Stimulated activated CD8-positive, alpha-beta memory T cell treated with anti-CD3 and anti-CD28 coated beads, Interleukin-7, amount 100 ng/mL, for 1 hour (primary cell): Measurements from ENCODE around the gene ADAMTSL5.
"Not testable (repeated sequence)": the region's sequence is repeated elsewhere in the genome, so short reads cannot be mapped to it uniquely, and the experiment has no call there.

Experiments used
- DNase-seq, 2 donors: peaks; one replicate each; pipeline ENCODE4 v3.0.0-alpha.2; 2020; ENCODE audit warnings: low read depth in 2 of 2

The ADAMTSL5 gene

GRCh38 chr19:1529430-1529816 lies 16.6 kb upstream of the ADAMTSL5 start:
- DNase-seq, result no peak

GRCh38 chr19:1528596-1529429 lies 16.0 kb upstream of the ADAMTSL5 start:
- no peak for DNase-seq

GRCh38 chr19:1527650-1528309 lies 15.0 kb upstream of the ADAMTSL5 start:
- DNase-seq, result no peak

- DNase-seq, result no peak
Observed at GRCh38 chr19:1526979-1527649, 14.3 kb upstream of the ADAMTSL5 start.

GRCh38 chr19:1526066-1526778 lies 13.4 kb upstream of the ADAMTSL5 start:
- no peak for DNase-seq

- DNase-seq, result no peak
Observed at GRCh38 chr19:1525343-1525742, 12.5 kb upstream of the ADAMTSL5 start.

GRCh38 chr19:1524972-1525325 lies 12.1 kb upstream of the ADAMTSL5 start:
- DNase-seq, result no peak

- no peak for DNase-seq
Observed at GRCh38 chr19:1524287-1524971, 11.6 kb upstream of the ADAMTSL5 start.

GRCh38 chr19:1523412-1524286 lies 10.8 kb upstream of the ADAMTSL5 start, which contains the start of gene PLK5:
PLK5 (plus strand) TSS chr19:1524077; CDS start chr19:1526997, 2,920 bp downstream.
- no peak for DNase-seq

- no peak for DNase-seq
Observed at GRCh38 chr19:1522838-1523237, 10.0 kb upstream of the ADAMTSL5 start.

- DNase-seq, result no peak
Observed at GRCh38 chr19:1522061-1522460, 9.2 kb upstream of the ADAMTSL5 start.

GRCh38 chr19:1521636-1522035 lies 8.8 kb upstream of the ADAMTSL5 start:
- no peak for DNase-seq

- no peak for DNase-seq
Observed at GRCh38 chr19:1520203-1520780, 7.5 kb upstream of the ADAMTSL5 start.

- DNase-seq, result not testable (repeated sequence)
Observed at GRCh38 chr19:1519802-1520201, 7.0 kb upstream of the ADAMTSL5 start.

- no peak for DNase-seq
Observed at GRCh38 chr19:1518471-1518870, 5.7 kb upstream of the ADAMTSL5 start.

GRCh38 chr19:1516395-1516753 lies 3.6 kb upstream of the ADAMTSL5 start:
- no peak for DNase-seq

GRCh38 chr19:1514986-1515721 lies 2.3 kb upstream of the ADAMTSL5 start:
- DNase-seq, result no peak

- DNase-seq, result no peak
Observed at GRCh38 chr19:1514295-1514661, 1.5 kb upstream of the ADAMTSL5 start.

- peak; percentile 19 to 48 for DNase-seq
Observed at GRCh38 chr19:1513499-1514294, 878 bp upstream of the ADAMTSL5 start.
